ENCODE results near the gene PRPF6.

Gene PRPF6

DNA sequence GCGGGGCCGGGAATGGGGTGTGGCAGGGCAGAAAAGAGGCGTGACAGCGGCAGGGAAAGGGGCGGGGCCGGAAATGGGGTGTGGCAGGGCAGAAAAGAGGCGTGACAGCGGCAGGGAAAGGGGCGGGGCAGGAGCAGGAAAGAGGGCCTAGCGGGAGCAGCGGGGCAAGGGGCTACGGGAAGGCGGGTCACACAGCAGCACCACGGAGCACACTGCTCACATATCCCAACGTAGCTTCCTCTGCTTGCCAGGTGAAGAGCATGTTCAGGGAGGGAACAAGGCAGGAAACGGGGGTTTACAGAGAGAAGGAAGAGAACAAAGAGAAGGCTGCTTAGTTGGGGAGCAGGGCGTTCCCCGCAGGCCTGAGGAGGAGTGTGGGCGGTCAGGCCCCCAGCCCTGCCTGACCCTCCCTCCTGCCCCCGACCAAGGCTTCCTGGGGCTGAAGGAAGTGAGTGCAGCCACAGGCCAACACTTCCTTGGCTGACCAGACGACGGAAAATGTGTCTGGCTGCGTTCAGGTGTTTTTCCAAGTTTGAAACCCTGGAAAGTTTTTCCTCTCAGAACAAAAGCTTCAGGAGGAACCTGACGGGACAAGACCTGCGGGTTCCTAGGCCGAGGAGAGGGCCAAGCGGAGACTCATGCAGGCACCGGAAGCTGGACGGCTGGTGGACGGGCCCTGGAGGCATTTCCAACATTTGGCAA lies 38.5 kb upstream of the PRPF6 start:
- no peak for DNase-seq (ENCODE audit: low read depth)
- TF ChIP-seq, protein P1, sequence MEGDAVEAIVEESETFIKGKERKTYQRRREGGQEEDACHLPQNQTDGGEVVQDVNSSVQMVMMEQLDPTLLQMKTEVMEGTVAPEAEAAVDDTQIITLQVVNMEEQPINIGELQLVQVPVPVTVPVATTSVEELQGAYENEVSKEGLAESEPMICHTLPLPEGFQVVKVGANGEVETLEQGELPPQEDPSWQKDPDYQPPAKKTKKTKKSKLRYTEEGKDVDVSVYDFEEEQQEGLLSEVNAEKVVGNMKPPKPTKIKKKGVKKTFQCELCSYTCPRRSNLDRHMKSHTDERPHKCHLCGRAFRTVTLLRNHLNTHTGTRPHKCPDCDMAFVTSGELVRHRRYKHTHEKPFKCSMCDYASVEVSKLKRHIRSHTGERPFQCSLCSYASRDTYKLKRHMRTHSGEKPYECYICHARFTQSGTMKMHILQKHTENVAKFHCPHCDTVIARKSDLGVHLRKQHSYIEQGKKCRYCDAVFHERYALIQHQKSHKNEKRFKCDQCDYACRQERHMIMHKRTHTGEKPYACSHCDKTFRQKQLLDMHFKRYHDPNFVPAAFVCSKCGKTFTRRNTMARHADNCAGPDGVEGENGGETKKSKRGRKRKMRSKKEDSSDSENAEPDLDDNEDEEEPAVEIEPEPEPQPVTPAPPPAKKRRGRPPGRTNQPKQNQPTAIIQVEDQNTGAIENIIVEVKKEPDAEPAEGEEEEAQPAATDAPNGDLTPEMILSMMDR (IDR thresholded peaks at IDR 0.05; ENCODE audit: control insufficient read depth, extremely low read depth, insufficient read depth): no peak
- no peak overlapping the region for H3K4me3 ChIP-seq (ENCODE audit: low read depth, low read length)

DNA sequence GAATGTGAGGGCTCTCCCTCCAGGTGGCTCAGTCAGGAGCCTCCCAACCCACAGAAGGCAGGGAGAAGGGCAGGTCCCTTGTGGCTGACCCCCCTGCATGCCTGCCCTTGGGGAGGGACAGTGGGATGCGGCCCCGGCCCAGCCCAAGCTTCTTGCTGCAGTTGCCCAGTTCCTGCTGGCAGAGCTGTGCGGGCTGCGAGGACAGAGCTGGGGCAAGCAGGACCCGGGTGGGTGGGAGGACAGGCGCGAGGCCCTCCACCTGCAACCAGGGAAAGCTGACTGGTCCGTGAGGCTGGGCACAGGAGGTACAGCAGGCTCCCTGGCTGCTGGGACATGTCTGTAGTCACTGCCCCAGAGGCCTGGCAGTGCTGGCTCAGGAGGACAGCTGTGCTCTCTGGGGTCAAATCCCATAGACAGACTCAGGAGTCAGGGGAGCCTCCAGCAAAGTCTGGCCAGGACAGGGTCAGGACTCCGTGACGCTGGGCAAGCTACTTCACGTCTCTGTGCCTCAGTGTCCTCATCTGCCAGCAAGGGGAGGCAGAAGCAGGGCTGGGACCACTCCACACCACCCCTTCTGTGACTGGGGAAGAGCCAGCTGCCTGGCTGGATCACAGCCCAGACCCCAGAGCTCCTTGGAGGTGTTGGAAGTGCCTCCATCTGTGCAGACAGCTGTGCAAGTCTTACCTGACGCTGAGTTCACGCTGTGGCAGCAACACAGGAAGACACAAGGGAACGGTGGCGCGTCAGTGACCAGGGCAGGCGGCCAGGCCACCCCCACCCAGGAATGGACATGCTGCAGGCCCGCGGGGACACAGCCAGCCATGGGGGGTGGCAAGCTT lies 37.7 kb upstream of the PRPF6 start:
- no peak for DNase-seq (ENCODE audit: low read depth)
- TF ChIP-seq, protein P1 (IDR thresholded peaks at IDR 0.05; ENCODE audit: control insufficient read depth, extremely low read depth, insufficient read depth): no peak
- no peak overlapping the region for H3K4me3 ChIP-seq (ENCODE audit: low read depth, low read length)

DNA sequence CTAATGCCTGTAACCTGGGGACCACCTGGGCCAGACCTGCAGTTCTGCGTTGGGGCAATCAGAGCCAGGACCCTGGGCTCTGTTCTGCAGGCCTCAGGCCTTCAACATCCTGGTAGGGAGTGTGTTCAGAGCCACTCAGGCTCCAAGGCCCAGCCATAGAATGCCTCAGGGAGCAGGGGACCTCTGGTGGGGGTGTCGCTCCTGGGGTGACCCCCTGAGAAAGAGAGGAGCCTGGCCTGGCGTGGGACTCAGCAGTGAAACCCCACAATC lies 37.2 kb upstream of the PRPF6 start:
- no peak for DNase-seq (ENCODE audit: low read depth)
- TF ChIP-seq, protein P1 (IDR thresholded peaks at IDR 0.05; ENCODE audit: control insufficient read depth, extremely low read depth, insufficient read depth): no peak

DNA sequence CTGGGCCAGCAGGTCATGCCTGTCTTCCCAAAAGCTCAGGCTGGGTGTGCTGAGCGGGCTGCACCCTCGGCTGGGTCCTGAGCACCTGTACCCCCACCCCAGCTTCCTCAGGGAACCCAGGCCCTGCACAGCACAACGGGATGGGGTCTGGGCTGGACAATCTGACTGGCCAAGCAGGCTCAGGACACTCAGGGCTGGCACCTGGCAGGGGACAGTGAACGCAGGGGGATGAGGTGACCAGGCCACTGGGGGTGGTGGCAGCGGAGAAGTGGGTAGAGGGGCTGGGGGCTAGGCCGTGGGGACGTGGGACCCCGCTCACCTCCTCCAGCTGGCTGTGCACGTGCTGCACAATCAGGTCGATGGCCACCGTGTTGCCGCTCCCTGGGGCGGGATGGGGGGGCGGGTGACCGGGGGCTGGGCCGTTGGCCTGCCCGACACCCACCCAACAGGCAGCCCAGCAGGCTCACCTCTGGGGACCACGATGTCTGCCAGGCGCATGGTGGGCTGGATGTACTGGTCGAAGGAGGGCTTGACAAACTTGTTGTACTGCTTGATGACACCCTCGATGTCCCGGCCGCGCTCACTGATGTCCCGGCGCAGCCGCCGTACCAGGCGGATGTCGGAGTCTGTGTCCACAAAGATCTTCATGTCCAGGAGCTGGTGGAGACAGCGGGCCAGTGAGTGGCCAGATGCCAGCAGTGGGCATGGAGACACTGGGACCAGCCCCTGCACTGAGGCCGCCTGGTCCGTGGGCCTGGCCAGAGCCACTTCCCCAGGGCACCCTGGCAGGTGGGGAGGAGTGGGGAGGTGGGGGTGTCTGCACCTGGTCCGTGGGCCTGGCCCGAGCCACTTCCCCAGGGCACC lies 36.6 kb upstream of the PRPF6 start:
- DNase-seq (ENCODE audit: low read depth): no peak
- TF ChIP-seq, protein P1 (IDR thresholded peaks at IDR 0.05; ENCODE audit: control insufficient read depth, extremely low read depth, insufficient read depth): no peak
- no peak overlapping the region for H3K4me3 ChIP-seq (ENCODE audit: low read depth, low read length)

More for the DNA sequence above, 37.2 kb upstream of the PRPF6 start:
- no peak overlapping the region for H3K4me3 ChIP-seq (ENCODE audit: low read depth, low read length)

GRCh38 chr20:63945031-63945658 lies 35.8 kb upstream of the PRPF6 start:
- no peak for DNase-seq (ENCODE audit: low read depth)
- H3K4me3 ChIP-seq (ENCODE audit: low read depth, low read length): no peak overlapping the region
- TF ChIP-seq, protein P1 (IDR thresholded peaks at IDR 0.05; ENCODE audit: control insufficient read depth, extremely low read depth, insufficient read depth): no peak
